ENCODE results near the gene MLEC.

GRCh38 chr12:120720987-120721801 lies 34.2 kb downstream of the MLEC start:
- TF ChIP-seq POLR2A (IDR thresholded peaks at IDR 0.05; ENCODE audit: low read depth): no peak
- TF ChIP-seq, protein P1, sequence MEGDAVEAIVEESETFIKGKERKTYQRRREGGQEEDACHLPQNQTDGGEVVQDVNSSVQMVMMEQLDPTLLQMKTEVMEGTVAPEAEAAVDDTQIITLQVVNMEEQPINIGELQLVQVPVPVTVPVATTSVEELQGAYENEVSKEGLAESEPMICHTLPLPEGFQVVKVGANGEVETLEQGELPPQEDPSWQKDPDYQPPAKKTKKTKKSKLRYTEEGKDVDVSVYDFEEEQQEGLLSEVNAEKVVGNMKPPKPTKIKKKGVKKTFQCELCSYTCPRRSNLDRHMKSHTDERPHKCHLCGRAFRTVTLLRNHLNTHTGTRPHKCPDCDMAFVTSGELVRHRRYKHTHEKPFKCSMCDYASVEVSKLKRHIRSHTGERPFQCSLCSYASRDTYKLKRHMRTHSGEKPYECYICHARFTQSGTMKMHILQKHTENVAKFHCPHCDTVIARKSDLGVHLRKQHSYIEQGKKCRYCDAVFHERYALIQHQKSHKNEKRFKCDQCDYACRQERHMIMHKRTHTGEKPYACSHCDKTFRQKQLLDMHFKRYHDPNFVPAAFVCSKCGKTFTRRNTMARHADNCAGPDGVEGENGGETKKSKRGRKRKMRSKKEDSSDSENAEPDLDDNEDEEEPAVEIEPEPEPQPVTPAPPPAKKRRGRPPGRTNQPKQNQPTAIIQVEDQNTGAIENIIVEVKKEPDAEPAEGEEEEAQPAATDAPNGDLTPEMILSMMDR (IDR thresholded peaks at IDR 0.05): no peak

Measured in esophagus muscularis mucosa (tissue), 3 donors.